ENCODE results near the gene OMA1.

DNA sequence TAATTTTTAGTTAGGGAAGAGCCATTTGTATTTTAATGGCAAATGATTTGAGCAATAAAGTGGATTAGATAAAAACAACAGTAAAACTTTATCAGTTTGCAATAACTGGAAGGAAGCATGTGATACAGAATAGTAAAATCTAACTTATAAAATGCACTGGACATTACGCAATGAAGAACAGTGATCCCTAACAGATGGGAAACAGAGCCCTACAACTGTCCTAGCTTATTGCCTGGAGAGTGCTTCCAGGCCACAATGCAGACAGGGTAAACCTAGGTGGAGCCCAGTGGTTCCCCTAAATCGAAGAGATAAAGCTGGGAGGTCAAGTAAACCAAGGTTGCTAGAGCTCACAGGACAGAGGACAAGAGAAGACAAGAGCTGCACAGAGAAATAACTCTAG is 7.0 kb downstream of the OMA1 start:
- no peak for TF ChIP-seq POLR2A (IDR thresholded peaks at IDR 0.05)
- TF ChIP-seq, protein P1, sequence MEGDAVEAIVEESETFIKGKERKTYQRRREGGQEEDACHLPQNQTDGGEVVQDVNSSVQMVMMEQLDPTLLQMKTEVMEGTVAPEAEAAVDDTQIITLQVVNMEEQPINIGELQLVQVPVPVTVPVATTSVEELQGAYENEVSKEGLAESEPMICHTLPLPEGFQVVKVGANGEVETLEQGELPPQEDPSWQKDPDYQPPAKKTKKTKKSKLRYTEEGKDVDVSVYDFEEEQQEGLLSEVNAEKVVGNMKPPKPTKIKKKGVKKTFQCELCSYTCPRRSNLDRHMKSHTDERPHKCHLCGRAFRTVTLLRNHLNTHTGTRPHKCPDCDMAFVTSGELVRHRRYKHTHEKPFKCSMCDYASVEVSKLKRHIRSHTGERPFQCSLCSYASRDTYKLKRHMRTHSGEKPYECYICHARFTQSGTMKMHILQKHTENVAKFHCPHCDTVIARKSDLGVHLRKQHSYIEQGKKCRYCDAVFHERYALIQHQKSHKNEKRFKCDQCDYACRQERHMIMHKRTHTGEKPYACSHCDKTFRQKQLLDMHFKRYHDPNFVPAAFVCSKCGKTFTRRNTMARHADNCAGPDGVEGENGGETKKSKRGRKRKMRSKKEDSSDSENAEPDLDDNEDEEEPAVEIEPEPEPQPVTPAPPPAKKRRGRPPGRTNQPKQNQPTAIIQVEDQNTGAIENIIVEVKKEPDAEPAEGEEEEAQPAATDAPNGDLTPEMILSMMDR (IDR thresholded peaks at IDR 0.05) = no peak

Data from thyroid gland (tissue), 4 donors.